ENCODE measurements around the gene BACH2. TPM values are rescaled to one million over a fixed set of nuclear protein-coding genes. Genes with fewer than 3 reads are reported as not detected.

BACH2 gene
- total RNA-seq, 1 donor from 2014 or later, result 7.8 TPM

DNA sequence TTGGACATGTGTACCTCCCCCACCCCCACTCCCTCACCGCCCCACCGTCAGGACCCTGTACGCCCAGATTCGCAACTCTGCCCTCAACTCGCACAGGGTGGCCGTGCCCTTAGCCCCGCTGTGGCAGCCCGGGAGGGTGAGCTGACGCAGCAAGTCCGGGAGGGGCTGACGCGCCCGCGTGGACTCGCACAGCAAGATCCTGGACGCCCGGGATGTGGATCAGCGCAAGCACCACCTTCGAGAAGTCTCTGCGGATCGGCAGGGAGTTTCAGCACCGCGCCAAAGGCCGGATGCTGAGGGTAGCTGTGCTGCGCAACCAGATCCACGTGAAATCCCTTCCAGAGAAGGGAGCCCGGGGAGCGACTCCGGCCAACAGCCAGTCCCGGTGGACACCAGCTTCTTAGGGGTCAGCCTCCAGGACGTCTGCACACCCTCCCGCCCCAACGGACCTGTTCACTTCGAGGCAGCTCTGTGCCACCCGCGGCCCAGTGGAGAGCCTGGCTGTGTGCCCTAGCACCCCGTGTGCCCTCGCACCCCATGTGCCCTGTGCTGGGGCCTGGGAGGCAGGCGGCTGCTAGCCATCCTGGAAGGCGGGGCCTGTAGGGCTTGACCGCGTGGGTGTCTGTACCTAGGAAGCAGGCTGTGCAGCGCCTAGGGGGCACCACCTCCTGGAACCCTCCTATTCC is 409.0 kb downstream of the BACH2 start:
- Mint-ChIP-seq H3K36me3 (ENCODE audit: low read depth) (no peaks in the 10 kb centered on the region), H3K27me3 (ENCODE audit: low read depth) (peaks cover 22% of the 10 kb centered on the region), H3K27ac (ENCODE audit: unreplicated experiment) (no peak overlapping the region), H3K4me1 (ENCODE audit: low read depth) (no peaks in the 10 kb centered on the region), H3K9me3 (ENCODE audit: low read depth) (no peaks in the 10 kb centered on the region), H3K4me3 (ENCODE audit: unreplicated experiment) (no peak overlapping the region)
- TF ChIP-seq, protein P1, sequence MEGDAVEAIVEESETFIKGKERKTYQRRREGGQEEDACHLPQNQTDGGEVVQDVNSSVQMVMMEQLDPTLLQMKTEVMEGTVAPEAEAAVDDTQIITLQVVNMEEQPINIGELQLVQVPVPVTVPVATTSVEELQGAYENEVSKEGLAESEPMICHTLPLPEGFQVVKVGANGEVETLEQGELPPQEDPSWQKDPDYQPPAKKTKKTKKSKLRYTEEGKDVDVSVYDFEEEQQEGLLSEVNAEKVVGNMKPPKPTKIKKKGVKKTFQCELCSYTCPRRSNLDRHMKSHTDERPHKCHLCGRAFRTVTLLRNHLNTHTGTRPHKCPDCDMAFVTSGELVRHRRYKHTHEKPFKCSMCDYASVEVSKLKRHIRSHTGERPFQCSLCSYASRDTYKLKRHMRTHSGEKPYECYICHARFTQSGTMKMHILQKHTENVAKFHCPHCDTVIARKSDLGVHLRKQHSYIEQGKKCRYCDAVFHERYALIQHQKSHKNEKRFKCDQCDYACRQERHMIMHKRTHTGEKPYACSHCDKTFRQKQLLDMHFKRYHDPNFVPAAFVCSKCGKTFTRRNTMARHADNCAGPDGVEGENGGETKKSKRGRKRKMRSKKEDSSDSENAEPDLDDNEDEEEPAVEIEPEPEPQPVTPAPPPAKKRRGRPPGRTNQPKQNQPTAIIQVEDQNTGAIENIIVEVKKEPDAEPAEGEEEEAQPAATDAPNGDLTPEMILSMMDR (IDR thresholded peaks at IDR 0.05), result no peak
- no peak for DNase-seq (ENCODE audit: low spot score)

DNA sequence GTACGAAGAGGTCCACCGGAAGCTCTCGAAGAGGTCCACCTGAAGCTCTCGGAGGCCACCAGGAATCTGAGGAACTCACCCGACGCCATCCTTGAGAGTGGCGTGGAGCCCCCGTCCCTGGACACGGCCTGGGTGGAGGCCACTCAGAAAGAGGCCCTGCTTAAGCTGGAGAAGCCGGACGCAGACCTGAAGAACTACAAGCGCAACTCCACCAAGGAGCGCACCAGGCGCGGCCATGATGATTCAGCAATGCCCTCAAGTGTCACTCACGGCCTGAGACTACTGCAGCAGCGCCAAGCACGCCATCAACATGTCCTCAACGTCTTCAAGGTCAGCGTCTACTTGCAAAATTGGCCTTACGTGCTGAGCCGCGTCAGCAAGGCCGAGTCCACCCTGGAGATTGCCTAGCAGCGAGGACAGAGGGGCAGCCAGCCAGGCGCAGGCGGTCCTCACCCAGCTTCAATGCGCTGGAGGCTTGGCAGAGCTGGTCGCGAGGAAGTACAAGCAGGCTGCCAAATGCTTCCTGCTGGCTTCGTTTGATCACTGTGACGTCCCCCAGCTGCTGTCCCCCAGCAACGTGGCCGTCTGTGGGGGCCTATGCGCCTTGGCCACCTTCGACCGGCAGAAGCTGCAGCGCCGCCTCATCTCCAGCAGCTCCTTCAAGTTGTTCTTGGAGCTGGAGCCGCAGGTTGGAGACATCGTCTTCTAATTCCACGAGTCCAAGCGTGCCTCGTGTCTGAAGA is 410.1 kb downstream of the BACH2 start:
- DNase-seq (ENCODE audit: low spot score), result no peak
- TF ChIP-seq, protein P1 (IDR thresholded peaks at IDR 0.05), result no peak
- H3K4me1 Mint-ChIP-seq (ENCODE audit: low read depth), result no peaks in the 10 kb centered on the region
- H3K4me3 Mint-ChIP-seq (ENCODE audit: unreplicated experiment), result no peak overlapping the region
- no peak overlapping the region for H3K27ac Mint-ChIP-seq (ENCODE audit: unreplicated experiment)
- H3K9me3 Mint-ChIP-seq (ENCODE audit: low read depth), result no peaks in the 10 kb centered on the region
- H3K27me3 Mint-ChIP-seq (ENCODE audit: low read depth), result peaks cover 17% of the 10 kb centered on the region
- H3K36me3 Mint-ChIP-seq (ENCODE audit: low read depth), result no peaks in the 10 kb centered on the region

Small RNA genes lying within 50 kb of the gene (microRNA-seq; reads per million reads assigned to microRNA genes)
- not detected for gene MIR4464 (ENCODE audit: borderline number of aligned reads)

Data from chondrocyte (in vitro differentiated cells).